Activated CD4-positive, alpha-beta T cell treated with anti-CD3 and anti-CD28 coated beads, Interleukin-2, amount 50 U/mL, for 4 hours (primary cell): ENCODE data around the gene DYSF.

Experiments used
- DNase-seq, 2 experiments: peaks; one replicate each; pipeline ENCODE4 v3.0.0-alpha.2; 2020

DYSF gene

DNA sequence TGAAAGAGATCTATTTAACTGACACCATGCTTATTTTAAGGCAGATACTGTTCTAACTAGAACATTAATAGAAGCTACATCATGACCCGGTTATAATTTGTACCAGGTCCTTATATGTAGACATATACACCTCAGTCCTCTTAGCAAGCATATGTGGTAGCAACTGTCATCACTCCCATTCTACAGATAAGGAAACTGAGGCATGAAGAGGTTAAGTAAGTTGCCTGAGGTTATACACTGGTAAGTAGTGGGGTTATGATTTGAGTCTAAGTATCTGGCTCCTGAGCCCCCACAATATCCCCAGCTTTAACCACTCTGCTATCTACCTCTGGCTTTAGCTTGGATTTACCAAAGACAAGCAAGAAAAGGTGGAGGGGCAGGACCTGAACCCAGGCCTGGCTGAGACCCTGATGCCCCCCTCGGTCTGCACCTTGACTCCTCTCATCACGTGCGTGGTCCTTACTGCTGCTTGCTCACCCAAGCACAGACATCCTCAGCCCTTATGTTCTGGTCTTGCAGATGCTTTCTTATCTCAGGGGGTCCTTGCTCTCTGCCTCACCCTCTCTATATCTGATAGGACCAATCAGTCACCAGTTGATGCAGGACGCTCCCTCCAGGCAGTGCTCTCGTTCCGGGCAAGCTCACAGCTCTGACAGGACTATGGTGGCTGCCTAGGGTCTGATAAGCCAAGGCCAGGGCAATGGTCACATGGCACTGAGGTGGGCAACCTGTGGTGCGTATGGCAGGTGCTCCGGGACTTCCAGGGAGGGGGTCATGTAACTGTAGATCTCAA, 4.0 kb downstream of the DYSF start:
- DNase-seq, result no peak

DNA sequence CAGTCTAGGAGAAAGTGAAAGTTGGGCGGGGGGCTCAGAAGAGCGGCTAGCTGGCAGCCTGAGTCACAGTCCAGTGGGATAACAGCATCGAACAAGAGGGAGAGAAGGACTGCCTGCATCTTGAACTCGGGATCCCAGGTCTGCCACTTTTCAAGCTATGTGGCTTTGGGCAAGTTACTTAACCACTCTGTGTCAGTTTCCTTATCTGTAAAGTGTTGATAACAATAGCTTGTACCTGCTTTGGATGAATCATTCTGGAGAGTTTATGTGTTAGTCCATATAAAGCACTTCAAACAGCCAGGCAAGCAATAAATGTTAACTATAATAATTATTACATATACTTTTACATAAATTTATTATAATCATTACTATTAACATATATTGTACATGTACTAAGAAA, 4.6 kb downstream of the DYSF start:
- DNase-seq, result no peak

DNA sequence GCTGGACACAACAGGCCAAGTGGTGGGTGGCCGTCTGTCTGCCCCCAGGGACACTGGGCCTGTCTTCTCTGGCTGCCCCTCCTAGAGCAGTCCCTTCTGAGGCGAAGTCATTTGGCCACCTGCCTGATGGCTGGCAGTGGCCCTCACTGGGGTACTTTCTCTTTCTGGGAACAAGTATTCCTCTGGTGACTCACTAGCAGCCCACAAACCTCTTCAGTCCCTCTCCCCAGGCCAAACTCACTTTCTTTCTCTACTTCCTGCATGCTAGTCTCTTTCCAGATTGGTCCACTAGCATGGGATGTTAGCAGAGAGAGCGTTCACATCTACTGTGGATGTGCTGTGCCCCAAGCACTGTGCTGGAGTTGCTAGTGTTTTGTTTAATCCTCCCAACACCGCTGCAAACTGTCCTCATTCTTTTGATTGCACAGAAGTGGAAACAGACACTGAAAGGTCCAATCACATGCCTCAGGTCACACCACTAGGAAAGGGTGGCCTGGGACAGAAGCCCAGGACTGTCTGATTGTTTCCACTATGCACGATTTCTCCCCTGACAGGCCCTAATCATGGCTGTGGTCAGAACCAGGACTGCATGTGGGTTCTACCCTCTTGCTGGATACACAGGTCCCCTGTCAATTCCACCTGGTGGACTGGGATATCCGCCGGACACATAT, 5.2 kb downstream of the DYSF start:
- no peak for DNase-seq

DNA sequence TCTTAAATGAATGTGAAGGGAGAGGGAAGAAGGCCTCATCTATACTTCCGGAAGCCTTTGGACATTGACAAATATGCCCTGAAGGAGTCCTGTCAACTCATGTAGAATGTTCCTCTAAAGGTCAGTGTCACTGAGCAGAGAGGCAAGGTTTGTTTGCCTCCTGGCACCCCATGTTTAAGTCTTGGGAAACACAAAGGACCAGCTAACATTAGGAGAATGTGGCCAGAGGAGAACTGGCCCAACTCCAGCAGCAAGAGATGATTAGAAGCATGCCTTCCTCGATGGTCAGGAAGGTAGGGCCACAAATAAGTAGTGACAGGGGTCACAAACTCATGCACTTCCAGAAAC, 5.7 kb downstream of the DYSF start:
- DNase-seq, result no peak

DNA sequence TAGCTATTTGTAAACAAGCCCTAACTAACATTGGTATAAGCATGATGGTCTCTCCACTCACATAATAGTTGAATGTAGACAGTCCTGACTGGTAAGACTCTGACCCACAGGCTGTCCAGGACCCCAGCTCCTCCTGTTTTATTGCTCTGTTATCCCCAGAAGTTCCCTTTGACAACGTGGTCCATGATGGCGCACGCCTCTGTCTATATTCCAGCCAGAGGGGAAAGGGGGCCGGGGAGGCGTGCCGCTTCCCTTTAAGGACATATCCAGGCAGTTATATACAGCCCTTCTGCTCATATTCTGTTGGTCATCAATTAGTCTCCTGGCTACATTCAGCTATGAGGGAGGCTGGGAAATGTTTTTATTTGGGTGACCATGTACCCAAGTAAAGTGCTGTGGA, 6.7 kb downstream of the DYSF start:
- no peak for DNase-seq

DNA sequence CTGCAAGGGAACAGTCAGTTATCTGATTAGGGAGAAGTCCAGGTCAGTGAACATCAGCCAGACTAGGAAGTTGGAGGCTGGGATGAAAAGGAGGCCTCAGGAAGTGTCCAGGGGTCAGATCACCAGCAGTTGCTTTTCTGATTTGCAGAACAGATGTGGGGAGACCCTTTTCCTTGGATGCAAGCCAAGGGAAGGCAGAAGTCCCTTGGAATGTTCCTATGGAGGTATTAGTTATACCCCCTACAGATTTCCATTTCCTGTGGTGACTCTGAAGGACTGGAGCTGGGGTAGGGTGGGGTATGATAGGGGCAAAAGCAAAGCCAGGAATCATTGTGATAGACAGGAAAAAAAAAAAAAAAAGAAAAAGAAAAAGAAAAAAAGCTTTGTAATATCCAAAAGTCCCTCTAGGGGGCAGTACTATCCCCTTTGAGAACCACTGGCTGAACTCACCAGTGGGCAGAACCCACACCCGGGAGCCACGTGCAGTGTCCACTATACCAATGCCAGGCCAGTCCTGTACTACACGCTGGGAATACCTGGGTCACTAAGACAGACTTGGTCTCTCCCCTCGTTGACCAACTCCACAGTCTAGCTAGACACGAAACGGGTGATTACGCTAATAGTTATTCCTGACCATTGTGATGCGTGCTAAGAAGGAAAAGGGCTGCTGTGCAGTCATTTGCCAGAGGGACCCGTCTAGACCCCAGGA, 7.4 kb downstream of the DYSF start:
- no peak for DNase-seq

DNA sequence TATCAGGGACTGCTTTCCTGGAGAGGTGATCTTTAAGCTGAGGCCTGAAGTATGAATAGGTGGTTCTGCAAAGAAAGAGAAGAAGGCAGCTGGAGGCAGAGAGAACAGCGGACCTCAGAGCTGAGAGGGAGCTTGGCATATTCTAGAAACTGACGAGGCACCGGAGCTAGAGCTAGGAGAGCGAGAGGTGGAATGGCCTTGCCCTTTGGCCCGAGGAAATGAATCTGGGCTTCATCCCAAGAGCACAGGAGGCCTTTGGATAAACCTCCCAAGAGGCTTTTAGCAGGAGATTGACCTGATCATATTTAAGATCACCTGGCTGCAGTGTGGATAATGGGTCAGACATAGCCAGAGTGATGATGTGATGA, 7.9 kb downstream of the DYSF start:
- DNase-seq, result no peak

DNA sequence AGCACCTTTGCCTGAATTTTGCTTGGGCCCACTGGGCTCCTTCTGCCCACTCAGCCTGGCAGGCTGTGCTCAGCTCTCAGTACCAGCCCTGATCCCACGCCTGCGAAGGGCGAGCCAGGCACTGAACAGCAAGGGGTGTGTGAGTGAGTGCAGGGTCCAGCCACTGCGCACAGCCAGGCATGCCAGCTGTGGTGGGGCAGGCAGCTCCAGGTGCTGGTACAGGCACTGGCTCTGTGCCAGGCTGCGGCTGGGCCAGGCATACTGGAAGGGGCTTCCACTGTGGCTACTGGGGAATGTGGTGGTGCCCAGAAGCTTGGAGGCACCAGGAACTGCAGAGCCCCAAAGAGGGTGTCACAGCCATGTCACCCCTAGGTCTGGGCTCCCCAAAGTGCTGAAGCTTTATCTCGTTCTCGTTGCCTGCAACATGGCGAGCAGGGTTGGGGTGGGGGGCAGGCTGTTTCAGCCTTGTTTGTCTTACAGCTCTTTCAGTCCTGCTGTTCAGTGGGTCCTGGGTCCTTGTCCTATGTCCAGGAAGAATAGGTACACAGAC, 8.8 kb downstream of the DYSF start:
- DNase-seq, result no peak

DNA sequence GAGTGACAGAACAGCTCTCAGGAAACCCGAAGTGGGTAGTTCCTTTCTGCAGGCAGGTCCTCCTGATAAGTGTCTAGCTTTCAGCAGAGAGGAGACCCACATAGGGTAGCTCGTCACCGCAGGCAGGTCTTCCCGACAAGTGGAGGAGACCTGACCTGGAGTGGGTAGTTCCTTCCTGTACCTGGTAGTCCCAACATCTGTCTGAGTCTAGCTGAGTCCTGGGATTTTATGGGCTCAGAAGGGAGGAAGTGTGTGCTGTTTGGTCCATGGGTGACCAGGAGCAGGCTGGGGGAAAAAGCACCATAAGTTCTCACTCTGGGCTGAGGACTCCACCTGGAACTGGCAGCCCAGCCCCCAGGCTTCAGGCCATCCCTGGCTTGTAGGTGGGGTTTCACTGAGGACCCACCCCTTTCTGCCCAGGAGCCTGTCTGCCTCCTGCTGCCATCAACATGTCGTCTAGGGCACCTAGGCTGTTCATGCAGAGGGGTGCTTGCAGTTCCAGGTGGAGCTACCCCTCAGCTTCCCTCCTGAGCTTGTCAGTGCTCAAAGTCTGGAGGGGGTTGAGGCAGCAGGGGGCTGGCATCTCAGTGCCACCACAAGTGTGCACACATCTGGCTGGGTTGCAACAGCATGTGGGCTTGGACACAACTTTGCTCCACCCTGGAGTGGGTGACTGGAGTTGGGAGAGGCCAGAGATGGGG, 9.4 kb downstream of the DYSF start:
- no peak for DNase-seq

DNA sequence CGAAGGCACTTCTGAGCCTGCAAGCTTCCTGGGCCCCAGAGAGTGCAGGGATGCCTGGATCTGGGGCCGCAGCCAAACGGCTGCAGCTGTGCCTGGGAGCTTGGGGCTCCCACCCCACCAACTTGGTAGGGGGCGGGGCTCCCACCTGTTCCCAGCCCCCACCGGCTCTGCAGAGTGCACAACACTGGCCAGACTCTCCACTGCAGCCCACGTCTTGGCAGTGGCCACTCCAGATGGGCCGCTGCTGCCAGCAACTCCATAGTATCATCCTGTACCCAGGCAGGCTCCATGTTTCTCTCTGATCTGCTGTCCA, 9.9 kb downstream of the DYSF start:
- no peak for DNase-seq

DNA sequence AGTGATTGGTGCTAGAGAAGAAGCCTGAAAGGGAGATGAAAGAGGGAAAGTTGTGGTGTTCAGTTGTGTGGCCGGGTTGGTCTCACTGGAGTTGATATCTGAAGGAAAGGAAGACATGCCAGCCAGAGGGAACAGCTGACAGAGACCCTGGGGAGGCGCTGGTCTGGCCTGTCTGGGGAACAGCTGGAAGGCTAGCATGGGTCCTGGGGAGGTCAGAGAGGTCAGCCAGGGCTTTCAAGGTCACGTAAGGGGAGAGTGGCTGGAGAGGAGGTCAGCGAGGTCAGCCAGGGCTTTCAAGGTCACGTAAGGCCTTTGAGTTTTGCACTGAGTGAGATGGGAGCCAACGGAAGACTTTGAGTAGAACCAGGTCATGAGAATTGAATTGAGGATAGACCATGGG, 11.0 kb downstream of the DYSF start:
- DNase-seq, result no peak

DNA sequence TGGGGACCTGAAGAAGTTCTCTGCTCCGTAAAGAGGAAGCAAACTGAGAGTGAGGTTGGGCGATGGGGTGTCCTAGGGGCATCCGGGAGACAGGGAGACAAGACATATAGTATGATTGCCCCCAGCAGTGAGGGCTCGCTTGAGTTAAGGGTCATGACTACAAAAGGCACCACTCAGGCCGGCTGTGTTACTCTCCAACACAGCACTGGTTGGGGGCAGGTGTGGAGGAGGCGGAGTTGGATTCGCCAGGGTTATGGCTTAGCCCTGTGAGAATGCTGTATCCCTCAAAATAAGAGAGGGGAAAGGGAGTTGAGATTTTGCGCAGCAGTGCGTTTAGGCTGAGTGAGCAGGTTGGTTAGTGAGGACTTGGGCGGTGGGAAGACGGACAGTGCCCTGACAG, 12.0 kb downstream of the DYSF start:
- no peak for DNase-seq

DNA sequence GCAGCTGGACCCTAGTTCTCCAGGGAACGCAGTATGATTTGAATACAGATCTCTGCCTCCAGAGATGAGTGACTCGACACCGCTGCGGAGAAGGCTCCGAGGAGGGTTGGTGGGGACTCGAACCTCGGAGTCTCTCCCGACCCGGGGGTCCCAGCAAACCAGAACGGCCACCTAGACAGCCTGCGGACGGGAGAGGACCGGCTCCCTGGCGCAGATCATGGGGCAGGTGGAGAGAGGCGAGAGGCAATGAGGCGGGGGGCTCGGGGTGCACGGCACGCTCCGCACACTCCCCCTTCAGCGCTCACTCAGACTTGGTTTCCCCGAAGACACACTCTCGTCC, 12.6 kb downstream of the DYSF start:
- DNase-seq, result no peak

DNA sequence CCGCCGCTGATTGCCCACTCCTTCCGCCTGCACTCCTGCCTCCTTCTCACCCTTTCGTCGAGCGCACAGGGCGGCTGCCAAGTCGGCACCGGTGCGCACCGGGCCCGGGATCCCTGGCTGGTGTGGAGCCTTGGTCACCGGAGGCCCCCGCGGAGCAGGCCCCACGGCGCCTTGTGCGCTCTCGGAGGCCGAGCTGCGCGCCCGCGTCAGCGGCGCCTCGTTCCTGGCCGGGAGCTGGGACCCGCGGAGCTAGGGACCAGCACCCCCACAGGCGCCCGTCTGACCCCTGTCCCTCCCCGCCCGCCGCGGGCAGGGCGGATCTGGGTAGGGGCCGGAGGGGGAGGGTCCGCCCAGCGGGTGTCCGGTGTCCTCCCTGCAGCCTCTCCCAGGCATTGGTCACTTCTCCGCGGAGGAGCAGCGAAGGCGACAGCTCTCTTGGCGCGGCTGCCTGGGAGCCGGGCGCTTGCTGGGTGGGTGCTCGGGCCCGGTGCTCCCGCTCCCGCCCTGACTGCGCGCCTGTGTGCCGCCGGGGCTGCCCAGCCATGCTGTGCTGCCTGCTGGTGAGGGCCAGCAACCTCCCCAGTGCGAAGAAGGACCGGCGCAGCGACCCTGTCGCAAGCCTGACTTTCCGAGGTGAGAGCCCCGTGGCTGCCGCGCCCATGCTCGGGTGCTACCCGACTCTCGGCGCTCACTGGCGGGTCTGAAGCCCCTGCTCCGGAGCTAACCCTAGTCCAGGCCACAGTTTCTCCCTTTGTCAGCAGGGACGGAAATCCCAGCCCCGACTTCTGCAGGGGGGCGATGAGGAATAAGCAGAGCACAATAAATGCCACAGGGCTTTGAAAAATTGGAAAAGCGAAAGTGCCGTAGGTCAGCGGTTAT, 13.2 kb downstream of the DYSF start:
- no peak for DNase-seq

DNA sequence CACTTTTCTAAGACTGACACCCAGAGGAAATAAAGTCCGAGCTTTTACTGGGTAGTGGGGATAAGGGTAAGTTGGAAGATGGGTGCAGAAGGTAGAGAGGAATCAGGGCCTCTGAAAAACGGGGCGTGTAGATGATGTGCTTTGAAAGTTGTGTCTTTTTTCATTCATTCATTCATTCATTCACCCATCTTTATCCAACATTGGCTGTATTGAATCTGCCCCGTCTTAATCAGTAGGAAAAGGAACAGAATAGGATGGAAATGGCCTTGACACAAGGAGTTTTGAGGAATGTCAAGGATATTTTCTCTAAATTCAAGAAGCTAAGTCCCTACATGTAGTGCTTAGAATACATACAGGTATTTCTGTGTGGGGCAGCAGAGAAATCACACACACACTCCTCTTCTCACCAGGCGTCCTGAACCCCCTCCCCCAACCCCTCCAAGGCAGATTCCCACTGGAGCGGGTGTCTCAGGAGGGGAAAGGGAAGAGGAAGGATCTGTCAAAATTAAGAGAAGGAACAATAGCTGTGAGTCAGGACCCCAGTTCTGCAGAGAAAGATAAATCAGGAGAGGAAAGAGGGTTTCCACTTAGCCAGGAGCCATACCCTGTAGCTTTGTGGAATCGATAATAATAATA, 13.9 kb downstream of the DYSF start:
- no peak for DNase-seq

DNA sequence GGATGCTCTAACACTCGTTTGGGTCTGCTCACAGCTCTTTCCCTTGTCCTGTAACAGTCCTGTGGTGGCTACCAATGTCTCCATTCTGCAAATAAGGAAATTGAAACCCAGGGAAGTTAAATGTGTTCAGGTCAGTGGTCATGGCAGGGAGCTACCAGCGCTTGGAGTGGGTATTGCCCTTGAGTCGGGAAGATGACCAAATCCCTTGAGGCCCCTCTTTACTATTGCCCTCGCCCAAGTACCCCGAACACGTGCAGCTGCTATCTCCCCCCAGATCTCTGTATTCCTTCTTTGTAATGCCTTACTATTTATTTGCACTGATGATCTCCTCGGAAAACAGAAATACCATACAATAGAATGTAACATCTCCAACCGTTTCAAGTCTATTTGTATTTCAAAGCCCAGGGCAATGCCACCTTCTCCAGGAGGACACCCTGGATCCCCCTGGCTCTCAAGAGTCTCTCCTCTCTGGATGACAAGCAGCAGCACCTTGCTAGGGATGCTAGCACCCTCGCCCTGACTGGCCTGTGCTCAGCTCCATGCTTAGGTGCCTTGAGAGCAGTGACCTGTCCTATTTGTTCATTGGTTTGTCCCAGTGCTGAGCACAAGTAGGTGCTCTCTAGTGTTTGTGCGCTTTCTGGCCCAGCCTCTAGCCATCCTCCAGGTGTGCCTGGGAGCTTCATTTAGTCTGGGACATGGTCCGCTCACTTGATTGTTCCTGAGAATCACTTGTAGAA, 15.1 kb downstream of the DYSF start:
- DNase-seq, result no peak

DNA sequence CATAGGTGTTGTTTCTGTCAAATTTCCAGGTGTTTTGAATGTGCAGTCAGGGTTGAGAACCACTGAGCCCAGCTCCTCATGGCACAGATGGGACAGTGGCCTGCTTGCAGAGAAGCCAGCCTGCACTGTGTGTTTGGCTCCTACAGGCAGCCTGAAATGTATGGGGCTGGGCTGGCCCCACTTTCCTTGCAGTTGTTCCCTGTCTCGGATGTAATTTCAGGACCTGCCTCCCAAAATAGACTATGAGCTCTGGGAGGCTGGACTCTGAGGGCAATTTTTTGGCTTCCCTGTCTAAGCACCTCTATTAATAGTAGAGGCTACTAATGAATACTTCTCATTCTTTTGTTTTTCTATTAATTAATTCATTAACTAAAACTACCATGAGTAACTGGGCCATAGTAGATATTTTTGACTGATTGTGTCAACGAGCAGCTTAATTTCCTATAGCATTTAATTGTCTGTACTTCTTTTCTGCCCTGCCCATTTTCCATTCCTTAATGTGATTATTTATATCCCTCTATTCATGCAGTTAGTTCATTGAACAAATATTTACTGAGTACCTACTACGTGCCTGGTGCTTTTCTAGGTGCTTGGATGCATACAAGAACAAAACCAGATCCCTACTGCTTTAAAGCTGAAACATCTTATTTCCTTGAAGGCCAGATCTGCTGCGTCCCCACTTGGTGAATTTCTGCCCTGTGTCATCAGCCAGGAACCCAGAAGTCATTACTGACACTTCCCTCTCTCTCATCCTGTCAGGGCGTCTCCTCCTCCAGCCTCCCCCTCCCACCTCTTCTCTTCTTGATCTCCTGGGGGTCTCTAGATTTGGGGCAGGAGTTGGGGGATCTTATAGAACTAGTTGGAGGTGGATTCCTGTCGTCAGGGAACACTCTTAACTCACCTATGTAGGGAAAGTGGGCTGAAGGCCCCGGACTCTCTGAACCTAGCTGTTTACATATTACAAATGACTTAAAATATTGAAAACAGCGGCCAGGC, 16.3 kb downstream of the DYSF start:
- DNase-seq, result no peak

DNA sequence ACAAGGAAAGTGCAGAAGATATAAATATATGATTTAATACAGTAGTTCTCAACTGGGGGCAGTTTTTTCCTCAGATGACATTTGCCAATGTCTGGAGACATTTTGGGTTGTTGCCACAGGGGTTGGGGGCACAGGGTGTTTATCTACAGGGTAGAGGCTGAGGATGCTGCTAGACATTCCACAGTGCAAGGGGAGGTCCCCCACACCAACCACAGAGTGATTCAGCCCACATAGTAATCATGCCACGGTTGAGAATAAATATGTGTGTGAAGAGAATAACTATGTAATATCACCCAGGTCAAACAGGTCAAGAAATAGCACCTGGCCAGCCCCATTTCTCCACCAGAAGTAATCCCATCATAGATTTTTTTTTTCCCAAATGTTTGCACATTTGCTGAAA, 17.9 kb downstream of the DYSF start:
- DNase-seq, result no peak

DNA sequence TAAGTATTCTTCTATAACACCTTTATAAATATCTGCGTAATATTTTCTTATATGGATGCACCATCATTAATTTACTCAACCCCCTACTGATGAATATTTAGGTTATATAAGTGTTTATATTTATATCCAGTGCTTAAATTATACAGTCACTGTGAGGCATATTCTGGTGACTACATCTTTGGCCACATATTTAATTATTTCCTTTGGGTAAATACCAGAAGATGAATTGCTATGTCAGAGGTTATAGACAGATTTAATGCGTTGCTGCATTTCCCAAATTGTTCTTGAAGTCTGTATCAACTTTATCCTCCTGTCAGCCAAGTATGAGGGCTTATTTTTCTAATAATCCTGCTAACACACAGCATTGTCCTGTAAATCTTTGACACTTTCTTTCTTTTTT, 18.7 kb downstream of the DYSF start:
- no peak for DNase-seq
